GM21737 (cell line): ENCODE data around the gene OR6B3.

Experiments
- ATAC-seq: cut with Tn5 transposase; IDR thresholded peaks from one replicate; pipeline ENCODE4 v1.9.1; 2021; ENCODE audit warnings: mild to moderate bottlenecking, moderate library complexity; ENCODE audit not compliant: unreplicated experiment

OR6B3 gene

GRCh38 chr2:240053173-240054155, at the start of gene OR6B3:
Gene OR6B3, minus strand, starts transcription at chr2:240053521.
- no peak for ATAC-seq

- ATAC-seq = no peak
Measured at GRCh38 chr2:240098349-240098748, 45.0 kb upstream of the OR6B3 start.

- ATAC-seq = no peak
Measured at GRCh38 chr2:240095556-240096523, 42.5 kb upstream of the OR6B3 start.

DNA sequence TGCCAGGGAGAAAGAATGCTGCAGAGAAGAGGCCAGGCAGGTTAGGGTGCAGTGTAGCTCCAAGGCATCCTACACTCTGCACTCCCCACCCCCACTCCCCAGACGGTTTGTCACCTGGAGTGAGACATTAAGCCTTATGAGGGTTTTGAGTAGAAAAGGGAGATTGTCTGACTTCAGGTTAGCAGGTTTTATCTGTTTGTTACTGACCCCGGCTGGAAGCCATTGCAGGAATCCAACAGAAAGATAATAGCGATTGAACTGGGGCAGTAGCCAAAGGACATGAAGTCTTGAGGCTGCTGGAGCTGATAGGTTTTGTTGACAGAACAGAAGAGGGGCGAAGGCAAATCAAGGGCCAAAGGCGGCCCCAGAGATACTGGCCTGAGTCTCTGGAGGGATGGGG, 36.0 kb upstream of the OR6B3 start:
- ATAC-seq = no peak

GRCh38 chr2:240086563-240086962, 33.2 kb upstream of the OR6B3 start:
- no peak for ATAC-seq

- no peak for ATAC-seq
Measured at GRCh38 chr2:240078631-240079030, 25.3 kb upstream of the OR6B3 start.

DNA sequence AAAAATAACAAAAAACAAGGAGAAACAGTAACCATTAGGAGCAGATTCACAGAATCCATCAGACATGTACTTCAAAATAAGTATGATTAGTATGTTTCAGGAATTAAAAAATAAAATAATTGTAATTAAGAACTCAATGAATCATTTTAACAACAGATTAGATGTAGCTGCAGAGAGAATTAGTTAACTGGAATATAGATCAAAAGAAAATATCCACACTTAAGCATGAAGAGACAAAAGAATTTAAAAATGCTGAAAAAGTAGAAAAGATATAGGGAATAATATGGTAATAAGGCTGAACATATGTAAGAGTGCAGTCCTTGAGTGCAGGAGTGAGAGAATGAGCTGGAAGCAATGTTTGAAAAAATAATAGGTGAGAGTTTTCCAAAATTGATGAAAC, 24.1 kb upstream of the OR6B3 start:
- no peak for ATAC-seq

DNA sequence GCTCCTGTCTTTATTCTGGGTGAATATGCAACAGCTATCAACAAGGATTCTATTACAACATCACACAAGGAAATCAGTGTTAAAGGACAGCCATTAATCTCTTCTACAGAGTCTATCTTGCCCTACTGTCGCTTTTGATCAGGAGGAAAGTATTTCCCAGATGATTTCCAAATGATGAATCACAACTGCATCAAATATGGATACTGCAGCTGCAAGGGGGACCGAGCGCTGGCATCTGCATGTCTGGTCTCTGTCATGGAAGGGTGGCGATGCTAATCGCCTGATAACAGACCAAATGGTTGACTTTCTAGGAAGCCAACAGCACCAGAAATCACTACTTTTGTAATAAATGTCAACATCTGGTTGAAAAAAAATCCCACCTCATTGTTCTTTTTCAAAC, 21.2 kb upstream of the OR6B3 start:
- no peak for ATAC-seq

- ATAC-seq = no peak
Measured at GRCh38 chr2:240070907-240071306, 17.6 kb upstream of the OR6B3 start.

GRCh38 chr2:240069829-240070228, 16.5 kb upstream of the OR6B3 start:
- no peak for ATAC-seq

DNA sequence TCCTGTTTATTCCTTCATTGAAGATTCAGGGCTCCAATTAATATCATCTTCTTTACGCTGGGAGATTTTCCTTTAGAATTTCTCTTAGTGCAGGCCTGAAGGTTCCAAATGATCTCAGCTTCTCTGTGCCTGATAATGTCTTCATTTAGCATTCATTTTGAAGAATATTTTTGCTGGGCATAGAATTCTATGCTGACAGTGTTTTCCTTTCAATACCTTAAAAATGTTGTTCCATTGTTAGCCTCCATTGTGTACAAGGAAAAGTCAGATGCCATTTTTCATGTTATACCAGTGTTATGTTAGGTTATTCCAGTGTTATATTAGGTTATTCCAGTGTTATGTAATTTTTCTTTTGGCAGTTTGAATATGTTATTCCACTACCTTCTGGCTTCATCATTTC, 14.9 kb upstream of the OR6B3 start:
- no peak for ATAC-seq

DNA sequence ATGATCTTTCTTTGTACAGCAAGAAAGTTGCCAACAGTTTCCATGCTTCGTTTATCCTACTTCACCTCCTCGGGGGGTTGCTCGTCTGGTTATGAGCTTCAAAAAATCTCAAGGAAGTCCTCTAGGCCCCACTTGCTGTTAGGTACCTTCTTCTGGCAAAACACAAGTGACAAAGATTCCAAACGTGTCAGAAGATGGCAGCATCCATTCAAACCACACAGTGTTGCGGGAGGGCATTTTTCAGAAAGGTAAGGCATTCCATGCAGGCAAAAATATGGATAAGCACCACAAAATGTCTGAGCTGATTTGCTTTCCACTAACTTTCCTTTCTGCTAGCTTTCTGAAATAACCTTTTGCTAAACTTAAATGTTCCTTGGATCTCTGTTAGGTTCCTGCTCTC, 13.2 kb upstream of the OR6B3 start:
- ATAC-seq = no peak

- ATAC-seq = no peak
Measured at GRCh38 chr2:240064898-240065297, 11.6 kb upstream of the OR6B3 start.

DNA sequence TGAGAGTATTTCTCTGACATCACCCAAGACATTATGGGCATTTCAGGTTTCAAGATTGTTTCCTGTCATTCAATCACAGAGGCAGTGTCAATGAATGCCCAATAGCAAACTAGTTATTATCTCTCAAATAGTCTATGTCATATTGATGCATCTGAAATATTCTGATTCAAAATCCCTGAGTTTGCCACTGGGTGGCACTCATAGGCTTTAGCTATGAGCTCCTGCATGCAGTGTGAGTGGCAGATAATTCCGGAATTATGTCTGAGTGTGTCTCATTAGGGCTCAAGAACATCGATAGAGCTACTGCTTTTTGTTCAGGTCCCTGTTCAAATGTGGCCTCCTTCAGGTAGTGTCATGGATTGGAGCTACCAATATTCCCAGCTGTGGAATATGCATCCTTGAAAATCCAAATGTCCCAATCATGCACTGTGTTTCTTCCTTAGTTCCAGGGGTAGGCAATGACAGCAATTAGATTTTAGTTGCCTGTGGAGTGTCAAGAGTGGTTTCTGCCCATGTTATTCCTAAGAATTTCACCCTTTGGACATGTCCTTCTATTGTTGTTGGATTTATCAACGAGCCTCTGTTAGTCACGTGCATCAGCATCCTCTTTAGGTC, 7.8 kb upstream of the OR6B3 start:
- no peak for ATAC-seq

- ATAC-seq = no peak
Measured at GRCh38 chr2:240056678-240057077, 3.4 kb upstream of the OR6B3 start.

DNA sequence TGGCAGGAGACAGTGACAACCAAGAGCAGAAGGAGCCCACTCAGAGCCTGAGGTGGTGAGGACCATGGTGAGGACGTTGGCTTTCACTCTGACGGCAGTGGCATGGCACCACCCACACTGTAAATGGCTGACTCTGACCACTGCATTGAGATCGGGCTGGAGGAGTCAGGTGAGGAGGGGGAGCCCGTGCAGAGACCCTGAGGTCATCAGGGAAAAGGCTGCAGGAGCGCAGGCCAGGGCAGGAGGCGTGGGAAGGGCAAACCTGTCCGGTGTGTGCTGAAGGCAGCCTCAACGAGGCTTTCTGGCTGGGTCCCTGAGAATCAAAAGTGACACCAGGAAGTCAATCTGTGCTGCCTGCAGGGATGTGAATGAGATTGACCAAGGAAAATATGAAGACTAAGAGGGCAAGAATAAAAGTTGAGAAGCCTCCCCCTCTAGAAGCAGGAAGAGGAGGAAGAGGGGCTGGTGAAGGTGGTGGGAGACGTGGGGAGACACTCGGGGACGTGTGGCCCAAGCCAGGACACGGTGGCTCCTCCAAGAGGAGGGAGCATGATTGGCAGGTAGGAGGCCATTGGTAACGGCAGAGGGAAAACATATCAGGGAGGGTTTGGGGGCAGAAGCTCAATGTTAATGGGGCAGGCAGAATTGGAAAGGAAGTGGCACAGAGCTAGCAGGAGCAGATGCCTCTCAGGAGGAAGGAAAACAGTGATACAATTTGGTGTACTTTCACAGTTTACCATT, 2.0 kb upstream of the OR6B3 start:
- ATAC-seq = no peak

GRCh38 chr2:240052524-240052923, 797 bp downstream of the OR6B3 start:
- no peak for ATAC-seq

- ATAC-seq = no peak
Measured at GRCh38 chr2:240051697-240052096, 1.6 kb downstream of the OR6B3 start.

DNA sequence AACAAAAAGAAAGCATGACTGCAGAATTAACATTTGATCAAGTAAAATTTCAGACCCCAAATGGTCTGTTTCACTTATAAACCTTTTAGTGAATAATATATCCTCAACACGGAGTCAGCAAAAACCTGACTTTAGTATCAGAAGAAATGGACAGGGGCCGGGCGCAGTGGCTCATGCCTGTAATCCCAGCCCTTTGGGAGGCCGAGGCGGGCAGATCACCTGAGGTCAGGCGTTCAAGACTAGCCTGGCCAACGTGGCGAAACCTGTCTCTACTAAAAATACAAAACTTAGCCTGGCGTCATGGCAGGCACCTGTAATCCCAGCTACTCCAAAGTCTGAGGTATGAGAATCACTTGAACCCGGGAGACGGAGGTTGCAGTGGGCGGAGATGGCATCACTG, 3.0 kb downstream of the OR6B3 start:
- no peak for ATAC-seq

DNA sequence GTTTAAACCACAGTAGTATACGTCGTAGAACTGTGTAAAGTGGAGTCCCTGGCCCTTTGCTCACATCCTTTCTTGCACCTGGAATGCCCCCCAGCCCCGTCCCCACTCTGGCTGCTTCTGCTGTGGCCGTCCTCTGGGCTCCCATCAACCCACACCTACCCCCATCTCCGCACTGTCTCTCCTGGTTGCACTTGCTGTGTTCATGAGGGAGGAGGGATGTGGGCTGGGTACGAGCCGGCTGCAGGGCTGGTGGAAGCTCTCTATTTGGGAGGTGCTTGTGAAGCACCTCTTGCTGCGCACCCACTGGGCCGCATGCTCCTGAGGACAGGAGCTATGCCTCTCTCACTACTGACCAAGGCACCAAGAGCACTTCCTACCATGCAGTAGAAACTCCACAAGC, 5.1 kb downstream of the OR6B3 start:
- ATAC-seq = no peak
